Measurements from ENCODE around the gene ADAMTSL1.

GRCh38 chr9:18622186-18622836 is 148.4 kb downstream of the ADAMTSL1 start:
- TF ChIP-seq CTCF (IDR thresholded peaks at IDR 0.05) (no peak), REST (IDR thresholded peaks at IDR 0.05; ENCODE audit: insufficient read depth in 1 of 2, low read depth in 2 of 2, low read length in 1 of 2) (no peak)

Measured in Panc1 (cell line).